Embryonic facial prominence (tissue), 1 donor: ENCODE results near the gene UTP20.

Experiments used
- DNase-seq: peaks from one replicate; pipeline ENCODE4 v3.0.0-alpha.2; 2016; ENCODE audit errors: extremely low spot score

The UTP20 gene

DNA sequence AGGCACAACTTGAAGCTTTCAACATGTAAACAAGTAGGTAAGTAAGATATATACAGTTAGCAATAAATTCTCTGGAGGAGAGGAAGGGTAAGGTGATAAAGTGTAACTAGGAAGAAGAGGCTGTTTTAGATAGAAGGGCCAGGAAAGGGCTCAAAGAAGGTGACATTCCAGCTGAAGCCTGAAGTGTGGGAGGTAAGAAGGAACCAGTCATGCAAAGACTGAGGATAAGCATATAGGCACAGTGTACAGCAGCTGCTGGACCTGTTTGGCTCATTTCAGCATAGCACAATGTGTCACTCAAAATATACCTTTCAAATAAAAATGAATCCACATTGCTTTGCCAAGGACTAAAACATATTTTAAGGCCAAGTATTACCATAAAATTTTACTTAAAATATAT, 156.2 kb downstream of the UTP20 start:
- no peak for DNase-seq
